ENCODE results near the gene TM4SF4. TPM values are rescaled to one million over a fixed set of nuclear protein-coding genes. Genes with fewer than 3 reads are reported as not detected.

Gene TM4SF4
- polyA plus RNA-seq, 1 donor (not counting 4 experiments of a cell fraction or from before 2014, with no cell fraction given) = not detected

- Histone ChIP-seq H3K9me1 (ENCODE audit: control insufficient read depth, extremely low read depth, insufficient read depth, low read length) (no peaks in the 10 kb centered on the region), H3K27me3 (ENCODE audit: control insufficient read depth, extremely low read depth, insufficient read depth, low read length) (no peaks in the 10 kb centered on the region), H3K4me1 (ENCODE audit: control insufficient read depth, extremely low read depth, insufficient read depth, low read length) (peaks cover 22% of the 10 kb centered on the region), H3K9me3 (ENCODE audit: control insufficient read depth, low read depth, low read length) (no peaks in the 10 kb centered on the region), H2AFZ (ENCODE audit: control insufficient read depth, low read length) (no peak overlapping the region), H3K9ac (ENCODE audit: control insufficient read depth, extremely low read depth, insufficient read depth, low read length) (no peak overlapping the region), H3K4me2 (ENCODE audit: control insufficient read depth, extremely low read depth, insufficient read depth, low read depth, low read length) (peak overlapping the region; percentile 16), H3K79me2 (ENCODE audit: control insufficient read depth, insufficient read depth, low read length) (no peaks in the 10 kb centered on the region), H3K27ac (ENCODE audit: control insufficient read depth, insufficient read depth, low read length) (no peak overlapping the region), H3K36me3 (ENCODE audit: control insufficient read depth in 2 of 2, extremely low read depth in 1 of 2, insufficient read depth in 2 of 2, low read length in 2 of 2) (no peaks in the 10 kb centered on the region), H4K20me1 (ENCODE audit: control insufficient read depth, extremely low read depth, insufficient read depth, low read length) (no peaks in the 10 kb centered on the region), H3K4me3 (ENCODE audit: control insufficient read depth in 2 of 3, extremely low read depth in 1 of 3, insufficient read depth in 2 of 3, low read depth in 1 of 3, low read length in 3 of 3) (no peak overlapping the region)
- DNase-seq (ENCODE audit: low read depth, low spot score) (peak; percentile 38), FAIRE-seq (peak; percentile 20)
- dilution Hi-C loops (cut with MboI; ENCODE audit: extremely low pct_ligation_motif_present, low sequenced_read_pairs) = no loop called here
- no peak for TF ChIP-seq EZH2 (IDR thresholded peaks at IDR 0.05; ENCODE audit: low read length)
- no peak for TF ChIP-seq CTCF (optimal IDR thresholded peaks at IDR 0.05 in 1 of 3, IDR thresholded peaks at IDR 0.05 in 1 of 3, conservative IDR thresholded peaks at IDR 0.05 in 1 of 3; ENCODE audit: extremely low read depth in 1 of 3, insufficient read depth in 2 of 3, low read length in 3 of 3)
Measured at GRCh38 chr3:149473357-149474249, 894 bp upstream of the TM4SF4 start.

GRCh38 chr3:149475451-149476060, 1.1 kb downstream of the TM4SF4 start:
- Histone ChIP-seq H3K4me3 (ENCODE audit: control insufficient read depth in 2 of 3, extremely low read depth in 1 of 3, insufficient read depth in 2 of 3, low read depth in 1 of 3, low read length in 3 of 3) (no peak overlapping the region), H3K36me3 (ENCODE audit: control insufficient read depth in 2 of 2, extremely low read depth in 1 of 2, insufficient read depth in 2 of 2, low read length in 2 of 2) (no peaks in the 10 kb centered on the region), H3K4me2 (ENCODE audit: control insufficient read depth, extremely low read depth, insufficient read depth, low read depth, low read length) (no peak overlapping the region), H3K9me3 (ENCODE audit: control insufficient read depth, low read depth, low read length) (no peaks in the 10 kb centered on the region), H3K9ac (ENCODE audit: control insufficient read depth, extremely low read depth, insufficient read depth, low read length) (no peak overlapping the region), H3K4me1 (ENCODE audit: control insufficient read depth, extremely low read depth, insufficient read depth, low read length) (peaks cover 25% of the 10 kb centered on the region), H3K79me2 (ENCODE audit: control insufficient read depth, insufficient read depth, low read length) (no peaks in the 10 kb centered on the region), H3K9me1 (ENCODE audit: control insufficient read depth, extremely low read depth, insufficient read depth, low read length) (no peaks in the 10 kb centered on the region), H2AFZ (ENCODE audit: control insufficient read depth, low read length) (no peak overlapping the region), H3K27me3 (ENCODE audit: control insufficient read depth, extremely low read depth, insufficient read depth, low read length) (no peaks in the 10 kb centered on the region), H4K20me1 (ENCODE audit: control insufficient read depth, extremely low read depth, insufficient read depth, low read length) (no peaks in the 10 kb centered on the region), H3K27ac (ENCODE audit: control insufficient read depth, insufficient read depth, low read length) (no peak overlapping the region)
- FAIRE-seq = no peak
- no peak for DNase-seq (ENCODE audit: low read depth, low spot score)
- dilution Hi-C loops (cut with MboI; ENCODE audit: extremely low pct_ligation_motif_present, low sequenced_read_pairs) = no loop called here
- TF ChIP-seq CTCF (optimal IDR thresholded peaks at IDR 0.05 in 1 of 3, IDR thresholded peaks at IDR 0.05 in 1 of 3, conservative IDR thresholded peaks at IDR 0.05 in 1 of 3; ENCODE audit: extremely low read depth in 1 of 3, insufficient read depth in 2 of 3, low read length in 3 of 3) (no peak), EZH2 (IDR thresholded peaks at IDR 0.05; ENCODE audit: low read length) (no peak)

Data from keratinocyte (primary cell).